HG02759 (cell line): ENCODE data around the gene PI16.

Source experiments
- ATAC-seq: cut with Tn5 transposase; IDR thresholded peaks from one replicate; pipeline ENCODE4 v1.9.1; 2021; ENCODE audit warnings: mild to moderate bottlenecking, moderate library complexity; ENCODE audit not compliant: unreplicated experiment

The PI16 gene, protein sequence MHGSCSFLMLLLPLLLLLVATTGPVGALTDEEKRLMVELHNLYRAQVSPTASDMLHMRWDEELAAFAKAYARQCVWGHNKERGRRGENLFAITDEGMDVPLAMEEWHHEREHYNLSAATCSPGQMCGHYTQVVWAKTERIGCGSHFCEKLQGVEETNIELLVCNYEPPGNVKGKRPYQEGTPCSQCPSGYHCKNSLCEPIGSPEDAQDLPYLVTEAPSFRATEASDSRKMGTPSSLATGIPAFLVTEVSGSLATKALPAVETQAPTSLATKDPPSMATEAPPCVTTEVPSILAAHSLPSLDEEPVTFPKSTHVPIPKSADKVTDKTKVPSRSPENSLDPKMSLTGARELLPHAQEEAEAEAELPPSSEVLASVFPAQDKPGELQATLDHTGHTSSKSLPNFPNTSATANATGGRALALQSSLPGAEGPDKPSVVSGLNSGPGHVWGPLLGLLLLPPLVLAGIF

DNA sequence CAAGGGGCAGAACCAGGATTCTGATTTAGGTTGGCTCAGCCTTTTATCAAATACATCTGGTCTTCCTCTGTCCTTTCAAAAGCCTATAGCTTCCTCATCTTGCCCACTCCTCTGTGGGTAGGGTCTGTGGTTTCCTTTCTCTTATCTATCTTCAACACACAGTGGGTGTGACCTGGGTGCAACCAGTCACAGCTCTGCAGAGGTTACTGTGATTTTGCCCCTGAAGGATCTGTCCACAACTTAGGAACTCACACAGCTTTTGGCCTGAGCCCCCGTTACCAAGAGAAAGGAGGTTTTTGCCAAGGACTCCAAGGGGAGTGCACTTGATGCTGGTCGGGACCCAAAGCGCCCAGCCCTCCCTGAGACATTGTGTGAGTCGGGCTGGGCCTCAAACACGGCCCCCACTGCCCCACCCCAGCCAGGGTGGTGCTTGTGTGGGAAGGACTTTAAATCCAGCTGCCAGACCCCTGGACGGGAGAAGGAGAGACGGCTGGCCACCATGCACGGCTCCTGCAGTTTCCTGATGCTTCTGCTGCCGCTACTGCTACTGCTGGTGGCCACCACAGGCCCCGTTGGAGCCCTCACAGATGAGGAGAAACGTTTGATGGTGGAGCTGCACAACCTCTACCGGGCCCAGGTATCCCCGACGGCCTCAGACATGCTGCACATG is at the start of gene PI16:
Gene PI16 (plus strand): TSS at position 477 of the 670 bp plus-strand sequence. CDS start 23 bp downstream, at position 500.
- ATAC-seq: no peak

DNA sequence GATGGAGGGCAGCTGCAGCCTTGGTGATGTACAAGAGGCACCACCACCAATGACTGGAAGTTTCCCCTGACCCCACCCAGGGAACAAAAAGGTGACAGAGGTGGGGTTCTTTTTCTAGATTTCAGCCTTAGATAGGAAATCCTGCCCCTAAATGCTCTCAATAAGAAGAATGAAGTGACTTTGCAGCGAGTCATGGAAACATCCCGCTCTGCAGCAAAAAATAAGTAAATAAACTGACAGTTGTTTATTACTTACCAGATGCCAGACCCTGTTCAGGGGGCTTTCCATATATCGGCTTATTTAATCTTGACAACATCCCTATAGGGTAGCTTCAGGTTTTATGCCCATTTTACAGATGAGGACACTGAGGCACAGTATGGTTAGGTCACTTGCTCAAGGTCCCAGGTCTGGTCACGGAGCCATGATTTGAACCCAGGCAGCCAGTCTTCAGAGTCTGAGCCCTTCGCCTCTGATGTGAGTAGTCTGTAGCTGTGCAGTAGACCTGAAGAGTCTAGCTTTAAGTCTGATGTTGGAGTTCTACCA is 49.6 kb upstream of the PI16 start:
- no peak for ATAC-seq

DNA sequence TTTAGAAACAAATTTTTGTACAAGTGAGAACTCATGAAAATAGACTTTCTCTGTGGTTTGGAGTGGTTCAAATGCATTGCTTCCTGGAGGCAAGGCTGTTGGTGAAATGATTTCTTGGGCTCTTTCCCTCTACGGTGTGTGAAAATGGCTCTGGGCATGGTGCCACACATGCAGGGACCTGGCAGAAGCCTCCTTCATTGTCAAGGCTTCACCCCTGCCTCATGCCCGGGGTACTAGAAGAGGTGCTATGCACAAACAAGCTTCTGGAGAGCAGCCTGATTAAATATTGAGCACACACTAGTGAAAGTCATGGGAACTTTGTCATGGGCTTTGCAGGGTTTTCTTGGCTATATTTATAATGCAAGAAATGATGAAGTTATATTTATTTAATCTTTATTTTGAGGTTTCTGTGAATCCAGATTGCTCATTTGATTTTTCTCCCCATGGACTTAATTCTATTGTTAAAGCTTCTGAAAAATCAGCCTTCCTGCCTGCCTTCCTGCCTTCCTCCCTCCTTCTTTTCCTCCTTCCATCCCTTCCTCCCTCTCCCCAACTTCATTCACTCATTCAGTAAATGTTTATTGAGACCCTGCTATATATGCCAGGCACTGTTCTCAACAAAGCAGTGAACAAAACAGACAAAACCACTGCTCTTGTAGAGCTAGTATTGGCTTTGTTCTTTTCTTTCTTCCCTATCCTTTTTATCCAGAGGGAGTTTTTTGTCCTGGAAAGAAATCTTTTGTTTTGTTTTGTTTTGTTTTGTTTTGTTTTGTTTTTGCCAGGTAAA is 47.8 kb upstream of the PI16 start:
- ATAC-seq: no peak

DNA sequence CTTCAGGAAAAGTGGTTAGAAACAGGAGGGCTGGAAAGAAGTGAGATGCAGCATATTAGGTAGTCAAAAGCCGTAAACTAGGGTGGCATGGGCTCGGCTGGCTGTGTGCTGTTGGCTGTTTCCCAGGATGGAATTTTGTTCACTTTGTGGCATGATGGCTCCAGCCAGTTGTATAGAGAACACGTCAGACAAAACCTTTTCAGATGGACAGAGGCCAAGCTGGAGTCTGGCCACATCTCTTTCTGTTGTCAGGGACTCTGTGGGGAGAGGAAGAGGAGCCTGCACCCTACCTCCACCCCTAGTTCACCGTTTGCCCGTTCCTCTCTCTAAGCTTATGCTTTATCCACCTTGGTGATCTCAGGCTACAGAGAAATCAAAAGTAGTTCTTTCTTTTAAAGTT is 46.8 kb upstream of the PI16 start:
- ATAC-seq: no peak

DNA sequence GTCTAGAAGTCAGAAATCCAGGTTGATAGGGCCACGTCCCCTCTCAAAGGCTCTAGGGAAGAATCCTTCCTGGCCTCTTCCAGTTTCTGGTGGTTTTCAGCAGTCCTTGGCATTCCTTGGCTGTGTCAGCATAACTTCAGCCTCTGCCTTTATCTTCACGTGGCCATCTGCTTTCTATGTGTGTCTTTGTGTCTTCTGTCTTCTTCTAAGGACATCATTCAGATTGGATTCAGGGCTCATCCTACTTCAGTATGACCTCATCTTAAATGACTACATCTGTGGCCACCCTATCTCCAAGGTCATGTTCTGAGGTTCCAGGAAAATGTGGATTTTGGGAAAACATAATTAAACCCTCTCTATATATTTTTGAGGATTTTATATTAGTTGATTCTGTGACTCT is 45.8 kb upstream of the PI16 start:
- ATAC-seq: no peak

DNA sequence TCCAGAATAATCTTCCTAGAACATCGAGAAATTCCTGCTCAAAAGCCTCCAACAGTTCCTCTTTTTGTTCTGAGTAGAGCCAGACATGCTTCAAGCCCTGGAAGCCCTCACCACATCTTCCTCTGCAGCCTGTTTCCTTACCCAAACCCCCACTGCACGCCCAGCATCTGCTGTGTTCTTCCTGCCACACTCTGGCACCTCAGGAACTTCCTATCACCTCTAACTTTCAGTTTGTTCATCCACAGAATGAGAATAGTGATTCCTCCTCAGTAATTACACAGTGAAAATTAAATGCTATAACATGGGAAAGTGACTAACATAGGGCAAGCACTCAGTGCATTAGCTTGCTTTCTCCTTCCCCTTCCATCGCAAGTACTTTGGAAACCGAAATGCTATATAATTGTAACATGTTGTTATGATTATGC is 42.5 kb upstream of the PI16 start:
- peak; percentile 30 for ATAC-seq

DNA sequence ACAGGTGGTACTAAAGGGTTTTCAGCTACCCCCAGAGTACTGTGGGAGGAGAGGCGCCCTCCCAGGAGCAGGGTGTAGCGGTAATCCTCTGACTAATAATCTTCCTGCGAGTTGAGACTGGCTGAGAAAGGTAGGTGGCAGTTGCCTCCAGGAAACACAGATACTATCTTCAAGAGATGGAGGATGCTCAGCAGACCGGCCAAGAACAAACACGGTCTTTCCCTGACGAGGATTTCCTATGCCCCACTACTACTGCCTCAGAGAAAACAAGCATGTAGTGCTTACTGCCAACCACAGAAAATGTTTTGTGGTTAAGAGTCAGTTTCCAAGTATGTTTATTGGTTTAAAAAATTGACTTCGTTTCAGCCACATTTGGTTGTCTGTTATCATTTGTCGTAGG is 42.0 kb upstream of the PI16 start:
- peak; percentile 88 for ATAC-seq

DNA sequence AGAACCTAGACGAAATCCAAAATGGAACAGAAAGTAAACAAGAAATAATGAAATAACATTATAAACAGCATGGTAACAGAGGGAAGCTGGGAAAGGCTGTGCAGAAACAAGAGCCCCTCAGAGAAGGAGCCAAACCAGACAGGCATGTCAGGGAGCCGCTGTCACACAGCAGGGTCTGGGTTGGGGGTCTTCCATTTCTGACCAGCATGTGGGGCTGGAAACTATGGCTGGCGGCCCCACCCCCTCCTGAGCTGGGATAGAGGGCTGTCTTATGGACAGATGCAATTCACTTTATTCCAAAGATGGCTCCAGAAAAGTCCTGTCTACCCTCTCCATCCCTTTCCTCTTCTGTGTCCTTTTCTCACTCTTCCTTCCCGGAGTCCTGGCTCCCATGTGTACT is 41.5 kb upstream of the PI16 start:
- no peak for ATAC-seq

DNA sequence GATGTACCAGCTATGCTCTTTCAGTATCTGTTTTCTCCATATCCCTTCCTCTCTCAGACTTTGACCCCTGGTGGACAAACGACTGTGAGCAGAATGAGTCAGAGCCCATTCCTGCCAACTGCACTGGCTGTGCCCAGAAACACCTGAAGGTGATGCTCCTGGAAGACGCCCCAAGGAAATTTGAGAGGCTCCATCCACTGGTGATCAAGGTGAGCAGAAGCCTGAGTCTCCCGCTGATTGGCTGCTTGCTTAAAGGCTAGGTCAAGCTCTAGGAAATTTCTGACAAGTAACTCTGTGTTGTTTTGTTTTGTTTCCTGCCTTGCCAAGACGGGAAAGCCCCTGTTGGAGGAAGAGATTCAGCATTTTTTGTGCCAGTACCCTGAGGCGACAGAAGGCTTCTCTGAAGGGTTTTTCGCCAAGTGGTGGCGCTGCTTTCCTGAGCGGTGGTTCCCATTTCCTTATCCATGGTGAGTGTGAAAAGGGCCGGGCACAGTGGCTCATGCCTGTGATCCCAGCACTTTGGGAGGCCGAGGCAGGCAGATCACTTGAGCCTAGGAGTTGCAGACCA is 40.2 kb upstream of the PI16 start:
- no peak for ATAC-seq

DNA sequence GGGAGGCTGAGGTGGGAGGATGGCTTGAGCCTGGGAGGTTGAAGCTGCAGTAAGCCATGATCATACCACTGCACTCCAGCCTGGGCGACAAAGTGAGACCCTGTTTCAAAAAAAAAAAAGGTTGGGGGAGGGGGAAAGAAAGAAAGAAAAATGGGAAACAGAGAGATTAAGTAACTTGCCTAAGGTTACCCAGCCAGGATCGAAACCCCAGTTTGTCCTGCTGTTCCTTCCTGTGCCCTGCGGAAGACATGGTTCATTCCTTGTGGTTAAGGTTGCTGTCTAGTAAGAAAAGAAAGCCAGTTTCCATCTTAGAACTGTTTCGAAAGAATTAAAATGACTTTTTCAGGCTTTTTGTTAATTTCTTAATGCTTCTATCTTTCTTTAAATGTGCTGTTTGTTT is 38.9 kb upstream of the PI16 start:
- no peak for ATAC-seq

DNA sequence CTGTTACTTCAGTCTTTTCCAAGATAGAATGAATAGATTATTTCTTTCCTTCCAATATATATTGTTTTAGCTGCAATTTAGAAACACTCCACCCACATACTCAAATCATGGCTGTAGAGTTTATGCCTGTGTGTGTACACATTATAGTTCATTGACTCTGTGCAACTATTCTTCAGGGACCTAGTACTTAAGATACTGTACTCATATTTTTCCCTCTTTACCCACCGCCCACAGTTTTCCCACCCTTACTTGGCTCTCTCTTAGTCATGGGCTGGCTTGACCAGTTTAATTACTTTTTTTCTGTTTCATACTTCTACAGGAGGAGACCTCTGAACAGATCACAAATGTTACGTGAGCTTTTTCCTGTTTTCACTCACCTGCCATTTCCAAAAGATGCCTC is 38.4 kb upstream of the PI16 start:
- ATAC-seq: no peak

DNA sequence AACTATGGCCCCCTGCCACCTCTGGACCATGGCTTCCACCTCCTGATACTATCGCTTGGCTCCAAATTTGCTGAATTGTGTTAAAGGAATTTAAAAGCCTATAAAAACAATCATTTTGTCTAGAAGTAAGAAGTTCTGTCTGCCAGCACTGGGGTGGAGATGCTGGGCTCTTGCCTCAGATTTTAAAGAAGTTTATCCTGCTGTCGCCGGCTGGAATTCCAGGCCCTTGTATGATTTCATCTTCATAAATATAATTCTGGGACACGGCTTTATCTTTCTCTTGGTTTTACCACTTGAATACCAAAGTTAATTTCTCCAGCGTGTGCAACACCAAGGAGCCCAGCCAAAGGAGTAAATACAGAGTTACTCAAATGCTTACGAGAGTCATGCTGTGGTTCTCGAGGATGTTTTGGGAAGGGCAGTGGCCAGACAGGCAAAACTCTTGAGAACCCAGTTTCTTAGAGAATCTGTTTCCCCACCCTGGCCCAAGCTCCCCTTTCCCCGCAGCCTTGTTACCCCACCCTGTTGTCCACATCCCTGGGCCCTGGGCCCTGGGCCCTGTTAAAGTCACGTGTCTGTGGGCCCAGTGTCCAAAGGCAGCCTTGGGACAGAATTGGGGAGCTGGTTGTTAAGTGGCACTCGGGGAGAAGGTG is 36.9 kb upstream of the PI16 start:
- ATAC-seq: no peak

DNA sequence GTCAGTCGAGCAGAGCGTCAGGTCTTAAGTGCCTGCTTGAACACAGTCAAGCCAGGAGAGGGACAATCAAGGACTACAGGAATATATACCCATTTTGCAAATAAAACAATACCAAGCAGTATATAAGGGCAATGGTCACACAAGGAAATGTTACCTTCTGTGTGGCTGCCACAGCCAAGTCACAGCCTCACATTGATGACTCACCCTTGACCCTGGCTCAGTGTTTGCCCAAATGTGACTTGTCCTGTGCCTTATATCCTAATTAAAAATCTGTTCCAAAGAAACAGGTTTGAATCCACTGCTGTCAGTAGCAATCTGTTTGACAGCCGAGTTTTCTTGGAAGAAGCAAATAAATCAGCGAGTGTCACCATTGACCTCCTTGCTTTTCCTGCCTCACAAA is 34.5 kb upstream of the PI16 start:
- ATAC-seq: no peak

DNA sequence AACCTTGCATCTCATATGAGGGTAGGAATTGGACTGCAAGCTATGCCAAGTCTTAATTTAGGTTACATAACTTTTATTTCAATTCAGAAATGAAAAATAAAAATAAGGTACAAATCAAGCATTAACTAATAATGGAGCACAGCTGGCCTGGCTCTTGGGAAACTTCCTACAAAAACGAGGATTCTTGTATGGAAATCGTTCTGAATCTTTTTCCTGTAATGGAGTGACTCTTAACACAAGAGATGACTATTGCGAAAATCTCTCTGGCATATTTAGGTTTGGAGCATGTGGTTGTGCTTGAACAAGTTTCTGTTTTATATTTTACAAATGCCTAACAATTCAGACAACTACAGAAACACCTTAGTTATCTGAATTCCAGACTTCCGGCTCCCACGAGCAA is 34.0 kb upstream of the PI16 start:
- no peak for ATAC-seq

DNA sequence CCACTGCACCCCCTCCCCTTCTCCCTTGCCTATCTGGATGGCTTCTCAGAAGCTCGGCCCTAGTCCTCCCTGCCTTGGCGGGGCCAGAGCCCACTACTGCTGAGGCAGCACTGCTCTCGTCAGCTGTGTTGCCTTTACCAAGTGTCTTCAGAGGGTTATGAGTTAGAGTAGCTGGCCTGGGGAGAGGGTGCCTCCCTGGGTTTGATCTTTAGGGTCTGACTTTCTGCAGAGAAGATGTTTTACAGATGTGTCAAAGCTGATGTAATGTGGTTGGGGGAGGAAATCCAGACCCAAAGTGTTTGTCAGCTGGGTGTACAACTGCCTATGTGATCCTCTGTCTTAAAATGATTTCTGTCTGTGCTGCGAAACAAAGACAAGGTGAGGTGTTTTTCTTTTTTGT is 30.4 kb upstream of the PI16 start:
- ATAC-seq: no peak

DNA sequence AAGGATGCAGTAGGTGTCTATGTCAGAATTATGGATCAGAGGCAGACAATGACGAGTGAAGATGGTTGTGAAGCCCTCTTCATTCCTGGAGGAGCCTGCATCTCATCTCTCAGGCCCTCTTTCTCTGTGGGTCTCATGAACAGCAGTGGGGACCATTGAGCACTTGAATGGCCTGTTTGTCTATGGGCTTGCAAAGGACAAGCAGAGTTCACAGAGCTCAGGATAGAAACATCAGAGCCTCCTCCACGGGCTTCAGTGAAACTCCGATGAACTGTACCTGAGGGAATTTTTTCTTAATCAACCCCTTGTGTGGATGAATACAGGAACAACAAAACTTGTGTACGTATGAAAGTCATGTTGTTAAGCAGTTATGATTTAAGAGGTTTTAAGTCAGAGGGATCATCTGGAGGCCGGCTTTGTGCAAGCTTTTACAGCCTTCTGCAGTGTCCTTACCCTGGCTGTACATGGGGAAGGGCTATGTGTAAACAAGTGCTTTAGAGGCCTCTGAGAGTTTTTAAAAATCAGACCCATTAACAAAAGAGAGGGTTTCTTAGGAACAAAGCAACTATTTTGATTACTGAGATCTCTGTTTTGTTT is 29.7 kb upstream of the PI16 start:
- ATAC-seq: no peak

DNA sequence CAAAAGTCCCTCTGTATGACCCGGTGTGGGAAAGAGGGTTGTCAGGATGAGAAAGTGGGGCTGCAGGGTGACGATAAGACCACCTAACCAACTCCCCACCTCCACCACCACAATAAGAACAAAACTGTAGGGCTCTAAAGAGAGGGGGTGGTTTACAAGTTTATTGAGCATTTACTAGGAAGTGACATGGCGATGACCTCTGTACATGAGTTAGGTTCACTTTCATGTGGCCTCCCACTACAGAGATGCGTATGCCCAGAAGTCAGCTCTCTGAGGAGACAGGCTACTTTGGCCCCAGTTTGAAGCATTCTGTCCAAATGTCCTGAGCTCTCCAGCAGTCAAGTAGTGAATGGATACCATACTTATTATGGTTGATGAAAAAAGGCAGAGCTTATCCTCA is 28.7 kb upstream of the PI16 start:
- ATAC-seq: no peak

DNA sequence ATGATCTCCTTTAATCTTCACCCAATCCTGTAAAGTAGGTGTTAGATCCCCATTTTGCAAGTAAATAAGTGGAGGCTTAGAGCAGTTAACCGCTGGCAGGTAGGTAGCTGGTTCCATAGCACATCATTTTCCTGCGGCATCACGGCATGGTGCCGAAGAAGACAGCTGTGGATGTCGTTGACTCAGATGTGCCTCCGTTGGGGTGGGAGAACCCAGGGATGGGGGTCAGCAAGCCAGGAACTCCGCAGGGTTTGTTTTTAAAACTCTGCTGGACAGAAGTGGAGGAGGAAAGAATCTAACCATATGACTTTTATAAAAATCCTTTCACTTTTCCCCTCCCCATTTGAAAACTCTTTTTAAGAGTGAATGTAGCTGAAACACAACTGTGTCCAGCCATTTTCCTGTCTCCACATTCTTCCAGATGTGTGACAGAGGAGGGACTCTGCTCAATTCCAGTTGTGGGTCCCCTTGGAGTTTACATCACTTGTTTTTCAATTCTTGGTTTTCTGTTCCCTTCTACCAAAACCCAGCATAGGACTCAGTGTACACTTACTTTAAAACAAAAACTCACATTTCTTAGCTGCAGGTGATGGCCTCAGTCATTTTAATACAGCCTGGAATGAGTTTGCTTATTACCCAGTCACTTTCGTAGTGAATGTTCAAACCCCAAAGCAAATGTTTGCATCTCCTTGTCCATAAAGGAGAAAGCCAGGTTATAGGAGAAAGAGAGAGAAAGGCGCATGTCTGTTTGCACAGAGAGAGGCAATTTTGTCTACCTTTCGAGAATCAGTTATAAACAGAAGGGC is 27.6 kb upstream of the PI16 start:
- no peak for ATAC-seq
